Measurements from ENCODE around the gene SMIM7.

- TF ChIP-seq CTCF (IDR thresholded peaks at IDR 0.05) = no peak
- TF ChIP-seq POLR2A (IDR thresholded peaks at IDR 0.05) = no peak
These were observed 22.4 kb downstream of the SMIM7 start for GRCh38 chr19:16637535-16637934.
